H1 (cell line): ENCODE measurements around the gene PLXNA4. TPM values are rescaled to one million over a fixed set of nuclear protein-coding genes. Genes with fewer than 3 reads are reported as not detected.

Experiments
- CTCF ChIA-PET: fragments of 300-600 bp; sonication (Branson Sonifier 250); formaldehyde crosslinking; loops from one replicate; lab custom pipeline; 2021; ENCODE audit not compliant: partially characterized antibody; lab: Charles Lee
- POLR2A ChIA-PET: fragments of 300-600 bp; sonication (Branson Sonifier 250); formaldehyde crosslinking; loops from one replicate; lab custom pipeline; 2021; ENCODE audit warnings: inconsistent platforms; ENCODE audit not compliant: partially characterized antibody; lab: Charles Lee
- DNase-seq, 2 experiments: peaks; one replicate each; pipeline versions ENCODE4 v3.0.0 to v3.0.0-alpha.2; 2010 to 2022; ENCODE audit warnings: low spot score in 2 of 2, low read depth in 1 of 2, mixed read lengths in 1 of 2
- FAIRE-seq: peaks from 2 replicates; lab custom pipeline; 2011; peaks lifted over from hg19 to GRCh38; lab: Jason Lieb, UNC
- H2AFZ ChIP-seq: 2 replicates; pipeline ENCODE4 v1.8.1; 2012; ENCODE audit warnings: low read length, inconsistent platforms
- H2AK5ac ChIP-seq: 2 replicates; pipeline ENCODE4 v1.6.1; 2013; ENCODE audit warnings: low read depth, low read length
- H2BK120ac ChIP-seq: replicated peaks from 2 replicates; pipeline ENCODE3; 2013; ENCODE audit warnings: low read depth, low read length, inconsistent platforms
- H2BK12ac ChIP-seq: 2 replicates; pipeline ENCODE4 v1.6.1; 2013; ENCODE audit warnings: low read depth, low read length
- H2BK15ac ChIP-seq: 2 replicates; pipeline ENCODE4 v1.6.1; 2013; ENCODE audit warnings: low read length
- H2BK20ac ChIP-seq: 2 replicates; pipeline ENCODE4 v1.6.1; 2013; ENCODE audit warnings: low read length
- H2BK5ac ChIP-seq: 2 replicates; pipeline ENCODE4 v1.6.1; 2013; ENCODE audit warnings: low read depth, low read length
- H3K14ac ChIP-seq: 2 replicates; pipeline ENCODE4 v1.6.1; 2013; ENCODE audit warnings: inconsistent platforms; ENCODE audit not compliant: insufficient read length
- H3K18ac ChIP-seq: 2 replicates; pipeline ENCODE4 v1.6.1; 2013; ENCODE audit warnings: low read length; ENCODE audit errors: extremely low read depth
- H3K23ac ChIP-seq: 2 replicates; pipeline ENCODE4 v1.6.1; 2013; ENCODE audit warnings: inconsistent platforms; ENCODE audit not compliant: insufficient read length
- H3K23me2 ChIP-seq: 2 replicates; pipeline ENCODE4 v1.6.1; 2013; ENCODE audit warnings: low read depth, low read length
- H3K27ac ChIP-seq: 2 replicates; pipeline ENCODE4 v1.6.1; 2011; ENCODE audit warnings: low read depth, low read length, inconsistent platforms
- H3K27me3 ChIP-seq, 4 experiments: replicated peaks in 1 of 4; 1 replicate in 1 of 4; 2 replicates in 3 of 4; pipeline versions ENCODE4 v1.6.1 to v1.8.1; 2011 to 2013; ENCODE audit warnings: low read length in 3 of 4, mild to moderate bottlenecking in 3 of 4, inconsistent platforms in 2 of 4, mixed read lengths in 2 of 4, moderate library complexity in 1 of 4; ENCODE audit not compliant: control insufficient read depth in 3 of 4, insufficient read depth in 3 of 4; ENCODE audit errors: extremely low read depth in 1 of 4
- H3K36me3 ChIP-seq, 4 experiments: 2 replicates each; pipeline versions ENCODE4 v1.6.1 to v1.8.1; 2011 to 2013; ENCODE audit warnings: mild to moderate bottlenecking in 4 of 4, low read length in 3 of 4, moderate library complexity in 2 of 4, control low read depth in 1 of 4, inconsistent platforms in 1 of 4; ENCODE audit not compliant: insufficient read depth in 4 of 4, control insufficient read depth in 2 of 4
- H3K4ac ChIP-seq: replicated peaks from 2 replicates; pipeline ENCODE3; 2013; ENCODE audit warnings: low read length, low read depth, mixed read lengths, inconsistent platforms; ENCODE audit not compliant: insufficient read length
- H3K4me1 ChIP-seq, 4 experiments: replicated peaks in 1 of 4; 1 replicate in 1 of 4; 2 replicates in 3 of 4; pipeline versions ENCODE4 v1.6.1 to v1.8.1; 2011 to 2013; ENCODE audit warnings: low read length in 3 of 4, inconsistent platforms in 2 of 4, mixed read lengths in 1 of 4; ENCODE audit not compliant: insufficient read depth in 4 of 4, control insufficient read depth in 3 of 4
- H3K4me2 ChIP-seq, 2 experiments: 2 replicates each; pipeline versions ENCODE4 v1.6.1 to v1.8.1; 2011 to 2013; ENCODE audit warnings: low read depth in 2 of 2, low read length in 2 of 2, control low read depth in 1 of 2, inconsistent platforms in 1 of 2, mild to moderate bottlenecking in 1 of 2; ENCODE audit not compliant: insufficient read depth in 1 of 2
- H3K4me3 ChIP-seq, 4 experiments: fragments of 200-600, 300-600 bp in 1 of 4; sonication (generic), shearing (Covaris generic), sonication (Bioruptor Twin) in 1 of 4; 2 replicates each; pipeline versions ENCODE4 v1.5.1 to v1.8.1; 2011 to 2016; ENCODE audit warnings: low read length in 4 of 4, low read depth in 3 of 4, control low read depth in 2 of 4, inconsistent platforms in 2 of 4, mild to moderate bottlenecking in 2 of 4, mixed read lengths in 1 of 4, moderate library complexity in 1 of 4; ENCODE audit not compliant: insufficient read depth in 2 of 4; ENCODE audit errors: extremely low read depth in 1 of 4
- H3K56ac ChIP-seq: replicated peaks from 2 replicates; pipeline ENCODE3; 2013; ENCODE audit warnings: low read depth, mild to moderate bottlenecking, mixed read lengths, low read length, inconsistent platforms; ENCODE audit not compliant: insufficient read length
- H3K79me1 ChIP-seq: 2 replicates; pipeline ENCODE4 v1.6.1; 2013; ENCODE audit warnings: low read depth, low read length, control low read depth
- H3K79me2 ChIP-seq, 2 experiments: 2 replicates each; pipeline versions ENCODE4 v1.6.1 to v1.8.1; 2012 to 2013; ENCODE audit warnings: low read length in 2 of 2, mild to moderate bottlenecking in 2 of 2, inconsistent platforms in 1 of 2; ENCODE audit not compliant: insufficient read depth in 2 of 2, control insufficient read depth in 1 of 2
- H3K9ac ChIP-seq, 4 experiments: replicated peaks in 1 of 4; 1 replicate in 1 of 4; 2 replicates in 3 of 4; pipeline versions ENCODE4 v1.6.1 to v1.8.1; 2011 to 2013; ENCODE audit warnings: low read depth in 3 of 4, low read length in 3 of 4, control low read depth in 2 of 4, mild to moderate bottlenecking in 2 of 4, moderate library complexity in 2 of 4, inconsistent platforms in 1 of 4; ENCODE audit errors: extremely low read depth in 1 of 4
- H3K9me3 ChIP-seq, 2 experiments: 2 replicates each; pipeline versions ENCODE4 v1.6.1 to v1.8.1; 2012 to 2013; ENCODE audit warnings: mild to moderate bottlenecking in 2 of 2, moderate library complexity in 2 of 2, control low read depth in 1 of 2, inconsistent platforms in 1 of 2, low read depth in 1 of 2, low read length in 1 of 2, mixed read lengths in 1 of 2; ENCODE audit not compliant: insufficient read depth in 2 of 2
- H4K20me1 ChIP-seq, 2 experiments: replicated peaks in 1 of 2; 2 replicates each; pipeline versions ENCODE3 to v1.8.1; 2011 to 2013; ENCODE audit warnings: inconsistent platforms in 2 of 2, low read length in 2 of 2, mild to moderate bottlenecking in 1 of 2; ENCODE audit not compliant: insufficient read depth in 2 of 2, control insufficient read depth in 1 of 2
- H4K5ac ChIP-seq: 2 replicates; pipeline ENCODE4 v1.6.1; 2013; ENCODE audit warnings: low read length, low read depth, mixed read lengths, inconsistent platforms; ENCODE audit not compliant: insufficient read length
- H4K8ac ChIP-seq: 2 replicates; pipeline ENCODE4 v1.8.0; 2013; ENCODE audit warnings: mild to moderate bottlenecking, moderate library complexity, low read length, inconsistent platforms; ENCODE audit not compliant: insufficient read depth; ENCODE audit errors: extremely low read depth
- H4K91ac ChIP-seq: replicated peaks from 2 replicates; pipeline ENCODE3; 2013; ENCODE audit warnings: low read length, mixed read lengths, inconsistent platforms; ENCODE audit not compliant: insufficient read length
- ATF3 ChIP-seq: IDR thresholded peaks from 2 replicates; pipeline ENCODE4 v1.6.1; 2011; ENCODE audit warnings: low read depth, mild to moderate bottlenecking, low read length; ENCODE audit not compliant: insufficient read depth
- CHD1 ChIP-seq: IDR thresholded peaks from 2 replicates; pipeline ENCODE4 v1.6.1; 2012; ENCODE audit warnings: low read depth, low read length, improper control_type of control experiment
- HDAC6 ChIP-seq: IDR thresholded peaks from one replicate; pipeline ENCODE4 v1.7.1; 2012; ENCODE audit warnings: low read depth, mild to moderate bottlenecking, inconsistent platforms, low read length, moderate library complexity
- NRF1 ChIP-seq: IDR thresholded peaks from 2 replicates; pipeline ENCODE4 v1.6.1; 2011; ENCODE audit warnings: mild to moderate bottlenecking, low read depth, low read length, improper control_type of control experiment
- POU5F1 ChIP-seq: IDR thresholded peaks from 2 replicates; pipeline ENCODE4 v1.6.1; 2011; ENCODE audit warnings: low read depth, mild to moderate bottlenecking, low read length, moderate library complexity
- RBBP5 ChIP-seq: IDR thresholded peaks from 2 replicates; pipeline ENCODE4 v1.7.1; 2012; ENCODE audit warnings: low read depth, mild to moderate bottlenecking, inconsistent platforms, low read length, moderate library complexity, borderline replicate concordance
- RNF2 ChIP-seq: fragments of 200-900, 300-1000 bp; sonication (generic); IDR thresholded peaks from 2 replicates; pipeline ENCODE4 v1.7.1; 2016; ENCODE audit warnings: borderline replicate concordance, low read depth, mild to moderate bottlenecking, antibody characterized with exemption, low read length; ENCODE audit not compliant: poor library complexity, severe bottlenecking; ENCODE audit errors: missing control alignments
- RXRA ChIP-seq: IDR thresholded peaks from 2 replicates; pipeline ENCODE4 v1.6.1; 2011; ENCODE audit warnings: low read depth, mild to moderate bottlenecking, low read length, moderate library complexity; ENCODE audit not compliant: insufficient read depth
- TAF1 ChIP-seq: IDR thresholded peaks from 2 replicates; pipeline ENCODE4 v1.6.1; 2011; ENCODE audit warnings: mild to moderate bottlenecking, low read depth, low read length
- USF2 ChIP-seq: IDR thresholded peaks from 2 replicates; pipeline ENCODE4 v1.6.1; 2011; ENCODE audit warnings: low read length, improper control_type of control experiment
- ZNF274 ChIP-seq: IDR thresholded peaks from 2 replicates; pipeline ENCODE4 v1.7.0; 2012; ENCODE audit warnings: low read length, borderline replicate concordance; ENCODE audit errors: extremely low read depth
- WGBS, 2 experiments: shearing (Covaris generic) in 1 of 2; methylation state at CpG; one replicate each; pipeline versions ENCODE4 v1.1.6 to v1.1.7; 2013 to 2015; ENCODE audit warnings: low lambda C conversion rate in 2 of 2, mixed read lengths in 2 of 2, inconsistent platforms in 1 of 2, low coverage in 1 of 2, missing lambda C conversion rate in 1 of 2; ENCODE audit not compliant: insufficient replicate concordance in 2 of 2, insufficient coverage in 1 of 2, insufficient read length in 1 of 2; ENCODE audit errors: extremely low coverage in 1 of 2, missing lambda C conversion rate in 1 of 2; 5-methylcytosine and 5-hydroxymethylcytosine counted together
- polyA plus RNA-seq, 7 experiments: library from polyadenylated mRNA; depleted of rRNA in 3 of 7; stranded (reverse) in 5 of 7; unstranded in 2 of 7; fragments of >200 nt in 5 of 7; fragments of 200-250 nt in 2 of 7; gene quantifications; 1 replicate in 5 of 7; 2 replicates in 1 of 7; 4 replicates in 1 of 7; pipeline versions ENCODE4 v1.2.1 to v1.2.3, GENCODE V29; 2011 to 2013; ENCODE audit warnings: missing spikeins in 2 of 7, mixed read lengths in 2 of 7
- total RNA-seq: library from RNA; stranded (reverse); fragmentation: NEBNext Ultra II Directional; extraction: Animal tissue kit (Norgen Biotek cat#: 25700); gene quantifications from 2 replicates; pipeline ENCODE4 v1.2.1, GENCODE V29; 2021

PLXNA4 gene
- total and polyA plus RNA-seq, 2 of the 8 experiments (the other 6 are each of a cell fraction or from before 2014, with no cell fraction given), result 0.76 to 0.79 TPM

- 98% methylated on average over 4 of the region's 4 CpGs; no CpG with 5 or more reads in 1 of the 2 experiments for WGBS, 2 experiments
Observed at GRCh38 chr7:132200141-132200540, 376.1 kb downstream of the PLXNA4 start.

More at GRCh38 chr7:132200141-132200540, 376.1 kb downstream of the PLXNA4 start:
- H4K5ac ChIP-seq, result no peak overlapping the region
- no peak overlapping the region for H2BK120ac ChIP-seq
- H3K36me3 ChIP-seq, result no peaks in the 10 kb centered on the region
- no peak overlapping the region for H3K56ac ChIP-seq
- no peak overlapping the region for H4K8ac ChIP-seq
- ChIA-PET CTCF (no interaction called here), POLR2A (no interaction called here)
- peaks cover 0 to 6% (median 0%) of the 10 kb centered on the region in 4 experiments; a peak in 2 of 7 replicates for H3K4me1 ChIP-seq
- H4K91ac ChIP-seq, result no peak overlapping the region
- H3K27me3 ChIP-seq, result no peaks in the 10 kb centered on the region
- H3K23me2 ChIP-seq, result no peaks in the 10 kb centered on the region
- no peak overlapping the region for H3K4me3 ChIP-seq
- no peaks in the 10 kb centered on the region for H3K9me3 ChIP-seq
- no peak for TF ChIP-seq NRF1
- TF ChIP-seq RBBP5, result no peak
- TF ChIP-seq HDAC6, result no peak
- TF ChIP-seq POU5F1, result no peak
- no peak for TF ChIP-seq USF2
- no peak for TF ChIP-seq ZNF274
- TF ChIP-seq RNF2, result no peak
- no peak for TF ChIP-seq CHD1
- TF ChIP-seq ATF3, result no peak
- no peak for TF ChIP-seq TAF1
- no peak for TF ChIP-seq RXRA
- H2BK15ac ChIP-seq, result no peak overlapping the region
- no peak overlapping the region for H2BK5ac ChIP-seq
- no peak overlapping the region for H2AK5ac ChIP-seq
- FAIRE-seq (no peak), DNase-seq (no peak)
- H2BK12ac ChIP-seq, result no peak overlapping the region
- no peak overlapping the region for H2BK20ac ChIP-seq
- no peaks in the 10 kb centered on the region for H4K20me1 ChIP-seq
- no peak overlapping the region for H3K27ac ChIP-seq
- no peaks in the 10 kb centered on the region for H3K79me1 ChIP-seq
- no peak overlapping the region for H3K4ac ChIP-seq
- no peak overlapping the region for H3K23ac ChIP-seq
- H3K79me2 ChIP-seq, result no peaks in the 10 kb centered on the region
- no peak overlapping the region for H2AFZ ChIP-seq
- H3K9ac ChIP-seq, result no peak overlapping the region
- H3K4me2 ChIP-seq, result no peak overlapping the region
- H3K18ac ChIP-seq, result no peak overlapping the region
- H3K14ac ChIP-seq, result no peak overlapping the region
